Right kidney (tissue), 1 donor: Measurements from ENCODE around the gene NVL.

Experiments
- DNase-seq: peaks from one replicate; pipeline ENCODE4 v3.0.0-alpha.2; 2016

Gene NVL

DNA sequence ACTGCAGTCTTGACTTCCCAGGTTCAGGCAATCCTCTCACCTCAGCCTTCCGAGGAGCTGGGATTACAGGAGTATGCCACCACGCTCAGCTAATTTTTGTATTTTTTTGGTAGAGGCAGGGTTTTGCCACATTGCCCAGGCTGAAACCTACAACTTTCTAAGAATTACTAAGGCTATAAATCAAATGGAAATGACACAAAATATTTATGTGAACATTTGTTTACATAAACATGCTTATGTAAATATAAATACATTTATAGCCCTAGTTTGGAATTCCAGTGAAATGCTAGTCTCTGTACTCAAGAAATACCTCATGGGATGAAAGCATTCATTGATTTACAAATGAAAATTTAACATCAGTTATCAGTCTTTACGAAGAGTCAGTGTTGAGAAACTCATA, 47.8 kb downstream of the NVL start:
- no peak for DNase-seq

DNA sequence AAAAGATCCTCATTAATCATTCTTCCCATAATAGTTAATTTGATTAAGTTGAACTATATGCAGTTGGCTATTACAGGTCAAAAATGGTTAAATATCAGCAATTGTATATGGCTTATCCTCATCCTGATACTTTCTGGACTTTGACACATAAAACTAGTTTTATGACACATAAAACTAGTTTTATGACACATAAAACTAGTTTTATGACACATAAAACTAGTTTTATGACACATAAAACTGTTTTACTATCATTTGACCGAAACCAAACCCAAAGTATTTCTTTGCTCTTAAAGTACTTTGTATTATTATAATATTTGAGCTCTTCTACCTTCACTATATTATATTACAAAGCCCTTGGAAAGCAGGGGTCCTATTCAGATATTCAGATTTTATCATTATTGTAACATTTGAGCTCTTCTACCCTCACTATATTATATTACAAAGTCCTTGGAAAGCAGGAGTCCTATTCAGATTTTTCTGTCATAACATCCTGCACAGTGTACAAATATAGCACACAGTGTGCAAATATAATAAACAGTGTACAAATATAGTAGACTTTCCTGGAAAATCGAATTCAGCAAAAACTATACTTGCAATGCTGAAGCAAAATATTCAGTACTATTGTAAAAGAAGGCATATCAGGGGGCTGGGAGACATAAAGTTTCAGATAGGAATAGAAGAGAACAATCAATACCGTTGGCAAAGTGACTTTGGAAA, 53.0 kb downstream of the NVL start:
- no peak for DNase-seq

- DNase-seq = no peak
These were observed 54.9 kb downstream of the NVL start for GRCh38 chr1:224274970-224275626.

DNA sequence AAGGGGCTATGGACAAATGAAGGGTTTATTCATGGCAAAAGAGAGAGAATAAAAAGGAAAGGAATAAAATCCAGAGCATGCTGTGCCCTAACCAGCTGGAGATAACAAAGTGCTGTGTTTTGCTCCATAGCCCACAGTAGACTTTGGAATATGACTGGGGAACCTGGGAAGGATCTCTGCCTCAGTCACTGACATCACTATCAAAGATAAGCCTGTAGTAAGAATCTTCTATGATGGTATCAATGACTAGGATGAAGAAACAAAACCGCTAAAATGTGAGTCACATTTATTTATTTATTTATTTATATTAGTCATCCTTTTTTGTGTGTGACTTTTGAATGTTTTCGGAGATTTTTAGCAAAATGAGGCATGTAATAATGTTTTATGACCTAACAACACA, 56.3 kb downstream of the NVL start:
- no peak for DNase-seq

DNA sequence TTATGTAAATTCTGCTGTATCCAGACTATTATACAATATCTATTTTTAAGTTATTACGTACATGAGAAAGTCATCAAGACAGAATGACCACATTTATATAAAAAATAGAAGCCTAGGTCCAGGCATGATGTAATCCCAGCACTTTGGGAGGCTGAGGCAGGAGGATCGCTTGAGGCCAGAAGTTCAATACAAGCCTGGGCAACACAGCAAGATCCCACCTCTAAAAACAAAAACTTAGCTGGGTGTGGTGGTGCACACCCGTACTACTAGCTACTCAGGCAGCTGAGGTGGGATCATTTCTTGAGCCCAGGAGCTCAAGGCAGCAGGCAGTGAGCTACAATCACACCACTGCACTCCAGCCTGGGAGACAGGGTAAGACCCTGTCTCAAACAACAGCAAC, 58.9 kb downstream of the NVL start:
- no peak for DNase-seq

GRCh38 chr1:224267925-224268324, 62.0 kb downstream of the NVL start:
- DNase-seq = no peak

GRCh38 chr1:224266915-224267856, 62.8 kb downstream of the NVL start:
- DNase-seq = no peak

GRCh38 chr1:224266105-224266914, 63.7 kb downstream of the NVL start:
- peak; percentile 2 for DNase-seq

DNA sequence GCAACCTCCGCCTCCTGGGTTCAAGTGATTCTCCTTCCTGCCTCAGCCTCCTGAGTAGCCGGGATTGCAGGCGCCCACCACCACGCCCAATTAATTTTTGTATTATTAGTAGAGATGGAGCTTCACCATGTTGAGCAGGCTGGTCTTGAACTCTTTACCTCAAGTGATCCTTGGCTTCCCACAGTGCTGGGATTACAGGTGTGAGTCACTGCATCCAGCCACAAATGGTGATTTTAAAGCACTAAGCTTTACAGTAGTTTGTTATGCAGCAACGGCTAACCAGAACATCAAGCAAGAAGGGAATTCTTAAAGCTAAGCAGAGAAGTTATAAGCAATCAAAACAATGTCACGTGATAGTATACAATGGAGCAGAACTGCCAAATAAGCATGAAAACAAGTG, 65.7 kb downstream of the NVL start:
- DNase-seq = no peak

- no peak for DNase-seq
These were observed 67.5 kb downstream of the NVL start for GRCh38 chr1:224262373-224263054.

- no peak for DNase-seq
These were observed 70.0 kb downstream of the NVL start for GRCh38 chr1:224259986-224260385.

- no peak for DNase-seq
These were observed 71.6 kb downstream of the NVL start for GRCh38 chr1:224258351-224258750.

GRCh38 chr1:224256640-224257039, 73.3 kb downstream of the NVL start:
- no peak for DNase-seq

DNA sequence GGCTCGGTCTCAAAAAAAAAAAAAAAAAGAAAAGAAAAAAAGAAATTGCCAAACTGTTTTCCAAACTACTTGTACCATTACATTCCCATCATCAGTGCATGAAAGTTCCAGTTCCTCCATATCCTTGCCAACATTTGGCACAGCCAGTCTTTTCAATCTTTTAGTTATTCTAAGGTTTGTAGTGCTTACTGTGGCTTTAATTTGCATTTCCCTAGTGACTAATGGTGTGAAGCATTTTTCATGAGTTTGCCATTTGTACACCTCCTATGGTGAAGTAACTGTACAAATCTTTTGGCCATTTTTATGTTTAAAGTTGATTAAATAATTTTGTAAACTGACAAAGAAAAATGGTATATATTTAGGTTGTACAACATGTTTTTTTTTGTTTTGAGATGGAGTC, 76.3 kb downstream of the NVL start:
- no peak for DNase-seq

GRCh38 chr1:224252479-224252878, 77.5 kb downstream of the NVL start:
- DNase-seq = no peak

DNA sequence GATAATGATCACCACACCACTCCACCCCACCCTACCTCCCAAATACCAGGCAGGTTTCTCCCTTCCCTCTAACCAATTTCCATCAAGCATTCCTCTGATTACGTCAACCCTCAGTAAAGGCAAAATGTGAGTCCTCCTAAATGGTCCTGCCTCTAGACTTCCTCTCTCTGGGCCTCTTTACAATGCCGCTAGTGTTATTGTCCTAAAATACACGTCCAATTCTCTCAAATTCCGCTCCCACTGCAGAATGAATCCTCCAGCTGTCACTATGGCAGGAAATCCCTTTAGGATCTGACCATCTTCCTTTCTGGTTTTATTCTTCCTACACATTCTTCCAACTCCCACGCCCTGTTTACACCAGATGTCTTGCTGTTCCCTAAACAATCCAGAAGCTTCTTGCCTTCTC, 78.2 kb downstream of the NVL start:
- no peak for DNase-seq

- DNase-seq = no peak
These were observed 84.8 kb downstream of the NVL start for GRCh38 chr1:224245188-224245587.

GRCh38 chr1:224238756-224239155, 91.2 kb downstream of the NVL start:
- no peak for DNase-seq

DNA sequence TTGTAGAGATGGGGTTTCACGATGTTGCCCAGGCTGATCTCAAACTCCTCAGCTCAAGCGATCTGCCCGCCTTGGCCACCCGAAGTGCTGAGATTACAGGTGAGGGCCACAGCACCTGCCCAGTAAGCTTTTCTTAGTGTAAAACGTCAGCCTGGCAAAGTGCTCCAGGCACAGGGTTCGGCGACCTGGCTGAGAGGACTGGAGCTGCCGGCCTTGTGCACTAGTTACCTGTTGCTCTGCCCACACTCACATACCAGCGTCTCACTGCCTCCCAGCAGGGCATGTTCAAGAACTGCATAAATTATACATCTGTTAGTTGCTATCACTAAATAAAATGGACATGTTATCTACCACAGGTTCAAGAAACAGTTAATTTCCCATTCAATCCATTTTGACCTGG, 91.8 kb downstream of the NVL start:
- no peak for DNase-seq

DNA sequence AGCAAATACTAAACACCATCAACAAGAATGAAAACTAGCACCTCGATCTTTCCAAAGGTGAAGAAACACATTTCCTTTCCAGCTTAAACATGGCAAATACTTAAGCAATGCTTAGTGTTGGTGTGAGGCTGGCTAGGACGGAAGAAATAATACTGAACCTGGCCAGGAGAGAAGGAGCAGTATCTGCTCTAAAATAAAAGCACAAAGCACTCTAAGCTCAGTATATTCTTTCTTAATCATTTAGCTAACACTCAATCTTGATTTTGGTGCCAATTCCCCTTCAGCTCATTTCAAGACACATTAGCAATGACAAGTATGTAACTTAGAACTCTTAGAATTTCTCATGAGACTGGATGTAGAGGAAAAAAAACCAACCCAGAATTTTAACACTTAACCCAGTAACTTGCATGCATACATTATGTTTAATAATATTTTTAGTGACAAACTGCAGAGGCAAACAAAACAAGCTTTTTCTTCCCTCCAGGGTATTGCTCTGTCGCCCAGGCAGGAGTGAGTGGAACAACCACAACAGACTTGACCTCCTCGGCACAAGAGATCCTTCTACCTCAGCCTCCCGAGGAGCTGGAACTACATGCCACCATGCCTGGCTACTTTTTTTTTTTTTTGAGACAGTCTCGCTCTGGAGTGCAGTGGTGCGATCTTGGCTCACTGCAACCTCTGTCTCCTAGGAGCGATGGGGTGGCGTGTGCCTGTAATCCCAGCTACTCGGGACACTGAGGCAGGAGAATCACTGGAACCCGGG, 92.7 kb downstream of the NVL start:
- DNase-seq = no peak
